Left ventricle myocardium superior (tissue), 1 donor: ENCODE results near the gene CACNA2D2. TPM values are rescaled to one million over a fixed set of nuclear protein-coding genes. Genes with fewer than 3 reads are reported as not detected.
A peak's percentile ranks its signal among the peaks of the same experiment; 100 is the strongest.

Source experiments
- ATAC-seq: fragments of 200-7000 bp; cut with Tn5 transposase; one replicate; pipeline ENCODE4 v1.9.1; 2020; ENCODE audit warnings: mild to moderate bottlenecking, moderate library complexity
- DNase-seq: peaks from one replicate; pipeline ENCODE4 v3.0.0-alpha.2; 2020
- intact Hi-C: fragments of 100-400 bp; cut with micrococcal nuclease; formaldehyde crosslinking; loops from one replicate; pipeline ENCODE4 v1.11.0; 2022
- total RNA-seq: library from RNA; stranded (reverse); fragmentation: NEBNext Ultra II Directional; extraction: Animal tissue kit (Norgen Biotek cat#: 25700); gene quantifications from one replicate; pipeline ENCODE4 v1.2.1, GENCODE V29; 2021
- donor health status: DM: no; HTN: yes; CAD: no; lungs with severe emphysema.

The CACNA2D2 gene
- total RNA-seq, 1 donor from 2014 or later = 2.8 TPM

GRCh38 chr3:50474717-50475116 lies 28.7 kb downstream of the CACNA2D2 start:
- intact Hi-C loops = no loop called here
- ATAC-seq (peak; percentile 37), DNase-seq (no peak)

DNA sequence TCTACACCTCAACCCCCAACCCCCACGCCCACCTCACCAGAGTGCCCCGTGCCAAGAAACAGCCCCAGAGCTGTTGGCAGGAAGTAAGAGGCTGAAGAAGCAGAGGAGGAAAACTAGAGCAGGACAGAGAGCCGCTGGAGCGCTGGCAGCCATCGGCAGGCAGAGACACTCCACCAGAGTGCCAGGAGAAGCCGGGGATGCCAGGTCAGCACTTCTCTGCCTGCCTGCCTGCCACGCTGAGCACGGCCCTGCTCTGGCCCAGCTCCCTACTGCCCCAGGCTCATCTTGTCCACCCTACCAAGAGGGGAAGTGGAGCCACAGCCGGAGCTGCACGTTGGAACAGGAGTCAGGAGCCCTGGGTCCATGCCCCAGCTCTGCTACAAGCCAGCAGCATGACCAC lies 29.7 kb downstream of the CACNA2D2 start:
- intact Hi-C loops = no loop called here
- ATAC-seq (peak; percentile 73), DNase-seq (peak; percentile 60)

GRCh38 chr3:50472958-50473357 lies 30.5 kb downstream of the CACNA2D2 start:
- DNase-seq = no peak
- no peak for ATAC-seq
- intact Hi-C loops = no loop called here

DNA sequence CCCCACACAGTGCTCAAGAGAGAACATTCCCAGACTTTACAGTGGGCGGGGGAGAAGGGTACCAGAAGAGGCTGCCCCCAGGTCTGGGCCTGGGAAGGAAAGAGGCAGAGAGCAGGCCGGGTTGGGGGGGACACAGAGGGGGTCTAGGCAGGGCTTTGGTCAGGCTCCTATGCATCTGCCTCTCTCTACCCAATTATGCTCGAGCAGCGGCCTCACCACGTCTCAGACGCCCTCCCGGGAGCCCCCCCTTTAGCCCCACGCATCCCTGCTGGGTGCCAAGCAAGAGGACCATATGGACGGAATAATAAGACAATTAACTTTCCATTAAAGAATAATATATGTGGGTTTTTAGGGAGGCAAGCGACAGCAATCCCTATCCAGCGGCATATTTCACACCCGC lies 32.8 kb downstream of the CACNA2D2 start:
- intact Hi-C loops = no loop called here
- DNase-seq (no peak), ATAC-seq (no peak)

DNA sequence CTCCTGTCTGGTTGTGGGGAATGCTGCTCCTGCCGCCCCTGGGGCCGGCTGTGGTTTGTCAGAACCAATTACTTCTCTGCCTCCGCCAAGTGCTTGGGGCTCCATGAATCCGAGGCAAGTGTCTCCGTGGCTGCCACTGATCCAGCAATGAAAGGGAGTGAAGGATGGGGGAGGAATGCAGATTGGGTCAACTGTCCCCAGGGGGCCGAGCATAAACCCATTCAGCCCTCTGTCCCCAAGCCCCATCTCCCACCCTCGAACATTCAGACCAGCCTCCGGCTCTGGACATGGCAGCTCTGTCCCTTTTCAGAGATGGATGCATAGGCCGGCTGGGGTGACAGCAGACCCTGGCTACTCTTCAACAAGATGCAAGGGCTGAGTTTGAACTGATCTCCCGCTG lies 35.5 kb downstream of the CACNA2D2 start:
- DNase-seq (no peak), ATAC-seq (no peak)
- intact Hi-C loops = no loop called here

- no peak for DNase-seq
- ATAC-seq = no peak
- intact Hi-C loops = no loop called here
Observed at GRCh38 chr3:50466177-50466576, 37.3 kb downstream of the CACNA2D2 start.

DNA sequence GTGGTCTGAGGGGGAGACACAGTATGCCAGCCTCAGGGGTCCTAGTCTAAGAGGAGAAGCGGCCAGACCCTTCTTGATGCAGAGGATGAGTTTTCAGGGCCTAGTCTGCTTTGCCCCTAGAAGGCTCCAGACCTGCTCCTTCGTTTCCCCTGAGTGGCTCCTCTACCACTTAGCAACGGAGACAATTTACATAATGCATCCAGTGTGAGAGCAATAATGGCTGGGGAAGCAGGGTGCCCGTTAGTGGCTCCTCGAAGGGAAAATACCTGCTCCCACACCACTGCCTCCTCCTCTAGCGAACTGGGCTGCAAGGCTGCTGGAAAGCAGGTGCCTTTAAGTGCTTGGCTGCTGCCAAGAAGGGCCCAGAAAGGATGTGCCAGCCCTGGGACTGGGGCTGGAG lies 38.9 kb downstream of the CACNA2D2 start:
- intact Hi-C loops = no loop called here
- ATAC-seq (no peak), DNase-seq (no peak)

- no peak for ATAC-seq
- intact Hi-C loops = no loop called here
Observed at GRCh38 chr3:50459785-50460184, 43.6 kb downstream of the CACNA2D2 start.

DNA sequence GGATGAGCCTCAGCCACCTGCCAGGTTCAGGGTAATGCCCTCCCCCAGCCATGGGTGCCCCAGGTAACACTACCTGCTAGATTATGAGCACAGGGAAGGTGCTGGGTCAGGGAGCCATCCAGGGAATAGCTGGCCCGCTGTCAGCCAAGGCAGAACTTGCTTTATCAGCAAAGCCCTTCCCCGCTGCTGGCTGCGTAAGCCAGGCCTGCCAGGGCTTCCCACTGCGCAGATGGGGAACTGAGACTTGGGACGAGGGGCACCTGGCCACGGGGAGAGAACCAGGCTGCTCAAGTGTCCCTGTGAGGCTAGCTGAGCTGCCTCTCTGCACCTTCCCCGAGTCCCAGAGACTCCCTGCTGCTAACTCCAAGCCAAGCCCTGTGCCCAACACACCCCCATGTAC lies 45.4 kb downstream of the CACNA2D2 start:
- ATAC-seq = no peak
- intact Hi-C loops = no loop called here
- no peak for DNase-seq

More at GRCh38 chr3:50459785-50460184, 43.6 kb downstream of the CACNA2D2 start:
- no peak for DNase-seq

- DNase-seq (no peak), ATAC-seq (no peak)
- intact Hi-C loops = no loop called here
Observed at GRCh38 chr3:50455161-50456018, 48.0 kb downstream of the CACNA2D2 start.

- ATAC-seq = no peak
- intact Hi-C loops = no loop called here
- no peak for DNase-seq
Observed at GRCh38 chr3:50454481-50455070, 48.9 kb downstream of the CACNA2D2 start.

DNA sequence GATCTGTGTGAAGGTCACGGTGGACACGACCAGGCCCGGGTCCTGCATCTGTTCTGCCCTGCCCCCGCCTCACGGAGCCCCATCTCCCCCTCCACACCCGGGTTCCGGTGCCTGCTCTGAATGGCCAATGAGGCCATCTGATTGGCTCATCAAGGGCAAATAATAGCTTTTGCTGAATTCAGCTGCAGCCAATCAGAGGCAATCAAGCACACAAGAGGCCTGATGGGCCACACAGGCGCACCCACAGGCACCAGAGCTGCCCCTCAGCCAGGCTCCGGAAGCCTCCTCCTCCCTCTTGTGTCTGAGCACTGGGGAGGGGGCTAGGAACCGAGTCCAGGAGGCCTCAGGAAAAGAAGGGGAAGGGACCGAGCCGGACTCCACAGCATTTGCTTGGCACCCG lies 49.5 kb downstream of the CACNA2D2 start:
- intact Hi-C loops = no loop called here
- DNase-seq (no peak), ATAC-seq (no peak)

- DNase-seq = peak; percentile 67
- intact Hi-C loops = no loop called here
- ATAC-seq = peak; percentile 59
Observed at GRCh38 chr3:50450209-50450921, 53.1 kb downstream of the CACNA2D2 start.

GRCh38 chr3:50448752-50449539 lies 54.5 kb downstream of the CACNA2D2 start:
- intact Hi-C loops = no loop called here
- no peak for DNase-seq
- no peak for ATAC-seq

DNA sequence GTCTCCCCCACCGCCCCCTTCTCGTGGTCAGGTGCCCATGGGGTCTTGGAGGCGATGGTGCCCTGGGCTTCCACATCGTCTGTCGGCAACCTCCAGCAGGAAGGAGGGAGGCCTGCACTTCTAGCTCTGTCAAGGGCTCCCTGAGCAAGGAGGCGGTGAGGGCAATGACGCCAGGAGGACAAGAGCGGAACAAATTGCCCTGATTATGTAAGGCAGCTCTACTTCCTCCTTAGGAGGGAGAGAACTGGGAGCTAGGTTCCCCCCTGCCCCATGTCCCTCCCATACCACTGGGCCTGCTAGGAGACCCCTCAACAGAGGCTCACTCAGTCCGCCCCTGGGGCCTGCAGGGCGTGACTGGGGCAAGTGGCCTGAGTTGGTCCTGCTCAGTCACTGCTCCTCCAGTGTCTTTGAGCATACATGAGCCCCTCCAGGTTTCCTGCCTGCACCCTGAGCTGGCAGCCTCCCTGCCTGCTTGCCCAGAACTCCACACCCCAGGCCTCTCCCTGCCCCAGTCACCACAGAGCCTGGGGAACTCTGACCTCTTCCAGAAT lies 56.1 kb downstream of the CACNA2D2 start:
- no peak for ATAC-seq
- intact Hi-C loops = no loop called here
- DNase-seq = no peak

- no peak for ATAC-seq
- intact Hi-C loops = no loop called here
- no peak for DNase-seq
Observed at GRCh38 chr3:50445919-50446318, 57.5 kb downstream of the CACNA2D2 start.

- ATAC-seq (no peak), DNase-seq (no peak)
- intact Hi-C loops = no loop called here
Observed at GRCh38 chr3:50444782-50445181, 58.7 kb downstream of the CACNA2D2 start.

DNA sequence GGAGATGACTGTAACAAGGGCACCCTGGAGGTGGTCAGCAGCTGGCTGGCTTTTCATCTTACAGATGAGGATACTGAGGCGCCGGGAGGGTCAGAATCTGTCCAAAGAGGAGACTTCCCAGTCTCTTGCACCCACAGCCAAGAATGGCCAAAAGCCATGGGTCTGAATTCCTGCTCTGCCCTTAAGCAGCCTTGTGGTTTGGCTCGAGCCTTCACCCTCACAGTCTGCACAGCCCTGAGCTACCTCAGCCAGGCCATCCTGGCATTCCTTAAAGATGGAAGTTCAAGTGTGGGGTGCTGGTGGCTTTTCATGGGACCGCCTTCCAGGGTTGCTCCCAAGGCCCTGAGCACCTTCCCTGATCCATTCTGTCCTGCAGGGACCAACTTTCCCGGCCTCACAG lies 59.2 kb downstream of the CACNA2D2 start:
- no peak for DNase-seq
- intact Hi-C loops = no loop called here
- no peak for ATAC-seq

GRCh38 chr3:50442945-50443579 lies 60.4 kb downstream of the CACNA2D2 start:
- peak; percentile 83 for ATAC-seq
- intact Hi-C loops = no loop called here
- DNase-seq = no peak
